MM.1S (cell line): ENCODE measurements around the gene PPP1CA.

ENCODE experiments used
- DNase-seq: peaks from one replicate; pipeline ENCODE4 v3.0.0-alpha.2; 2015
- H2AFZ ChIP-seq: fragments of 300-600 bp; sonication (generic); 2 replicates; pipeline ENCODE4 v1.6.0; 2016; ENCODE audit warnings: antibody characterized with exemption, low read length
- H3F3A ChIP-seq: fragments of 300-600 bp; sonication (generic); 2 replicates; pipeline ENCODE4 v1.6.1; 2016; ENCODE audit warnings: mild to moderate bottlenecking, antibody characterized with exemption, low read length, moderate library complexity, mixed read lengths; ENCODE audit not compliant: insufficient read depth
- H3K27ac ChIP-seq: fragments of 300-600 bp; sonication (generic); 2 replicates; pipeline ENCODE4 v1.5.1; 2016; ENCODE audit warnings: mild to moderate bottlenecking, low read length
- H3K27me3 ChIP-seq: fragments of 300-600 bp; sonication (generic); replicated peaks from 2 replicates; pipeline ENCODE4 v1.6.0; 2016; ENCODE audit warnings: low read length; ENCODE audit not compliant: insufficient read depth
- H3K36me3 ChIP-seq: fragments of 300-600 bp; sonication (generic); replicated peaks from 2 replicates; pipeline ENCODE4 v1.6.1; 2016; ENCODE audit warnings: mild to moderate bottlenecking, low read length, mixed read lengths; ENCODE audit not compliant: insufficient read depth
- H3K4me1 ChIP-seq: fragments of 300-600 bp; sonication (generic); 2 replicates; pipeline ENCODE4 v1.6.1; 2016; ENCODE audit warnings: low read length, mixed read lengths
- H3K4me2 ChIP-seq: fragments of 300-600 bp; sonication (generic); 2 replicates; pipeline ENCODE4 v1.6.0; 2016; ENCODE audit warnings: low read depth, low read length
- H3K4me3 ChIP-seq: fragments of 300-600 bp; sonication (generic); 2 replicates; pipeline ENCODE4 v1.5.1; 2016; ENCODE audit warnings: low read length, mixed read lengths
- H3K79me2 ChIP-seq: fragments of 300-600 bp; sonication (generic); 2 replicates; pipeline ENCODE4 v1.6.1; 2016; ENCODE audit warnings: mixed run types, low read length, mixed read lengths
- H3K9ac ChIP-seq: fragments of 300-600 bp; sonication (generic); 2 replicates; pipeline ENCODE4 v1.6.1; 2016; ENCODE audit warnings: low read length, mixed read lengths
- H3K9me2 ChIP-seq: fragments of 300-600 bp; sonication (generic); replicated peaks from 2 replicates; pipeline ENCODE4 v1.6.1; 2016; ENCODE audit warnings: mild to moderate bottlenecking, low read length, mixed read lengths; ENCODE audit not compliant: insufficient read depth
- H3K9me3 ChIP-seq: fragments of 300-600 bp; sonication (generic); replicated peaks from 2 replicates; pipeline ENCODE4 v1.6.1; 2016; ENCODE audit warnings: mild to moderate bottlenecking, low read length, mixed read lengths; ENCODE audit not compliant: insufficient read depth
- H4K20me1 ChIP-seq: fragments of 300-600 bp; sonication (generic); 2 replicates; pipeline ENCODE4 v1.6.1; 2016; ENCODE audit warnings: mild to moderate bottlenecking, low read length, moderate library complexity, mixed read lengths; ENCODE audit not compliant: insufficient read depth
- CTCF ChIP-seq: fragments of 300-600 bp; sonication (generic); IDR thresholded peaks from 2 replicates; pipeline ENCODE4 v1.5.1; 2016; ENCODE audit warnings: antibody characterized with exemption, low read length, mixed read lengths
- EZH2 ChIP-seq: fragments of 300-600 bp; sonication (generic); optimal IDR thresholded peaks from 2 replicates; pipeline ENCODE3; 2017; ENCODE audit warnings: low read depth, mild to moderate bottlenecking, antibody characterized with exemption, low read length, mixed read lengths
- EZH2phosphoT487 ChIP-seq: fragments of 300-600 bp; sonication (generic); IDR thresholded peaks from 2 replicates; pipeline ENCODE4 v1.6.1; 2018; ENCODE audit warnings: antibody characterized with exemption, low read length

PPP1CA gene

GRCh38 chr11:67395555-67396258 lies 6.0 kb downstream of the PPP1CA start:
- Histone ChIP-seq H3K27me3 (no peaks in the 10 kb centered on the region), H3K9me2 (no peaks in the 10 kb centered on the region), H3K79me2 (peaks cover 85% of the 10 kb centered on the region), H3K9me3 (no peaks in the 10 kb centered on the region), H3K4me3 (no peak overlapping the region), H3K9ac (no peak overlapping the region), H3K27ac (no peak overlapping the region), H3F3A (peaks cover 14% of the 10 kb centered on the region), H2AFZ (no peak overlapping the region), H3K36me3 (no peaks in the 10 kb centered on the region), H3K4me2 (no peak overlapping the region), H4K20me1 (no peaks in the 10 kb centered on the region), H3K4me1 (peaks cover 9% of the 10 kb centered on the region; the same call in 1 of the 2 replicates)
- no peak for TF ChIP-seq EZH2
- TF ChIP-seq CTCF: no peak
- no peak for TF ChIP-seq EZH2phosphoT487
- DNase-seq: no peak

DNA sequence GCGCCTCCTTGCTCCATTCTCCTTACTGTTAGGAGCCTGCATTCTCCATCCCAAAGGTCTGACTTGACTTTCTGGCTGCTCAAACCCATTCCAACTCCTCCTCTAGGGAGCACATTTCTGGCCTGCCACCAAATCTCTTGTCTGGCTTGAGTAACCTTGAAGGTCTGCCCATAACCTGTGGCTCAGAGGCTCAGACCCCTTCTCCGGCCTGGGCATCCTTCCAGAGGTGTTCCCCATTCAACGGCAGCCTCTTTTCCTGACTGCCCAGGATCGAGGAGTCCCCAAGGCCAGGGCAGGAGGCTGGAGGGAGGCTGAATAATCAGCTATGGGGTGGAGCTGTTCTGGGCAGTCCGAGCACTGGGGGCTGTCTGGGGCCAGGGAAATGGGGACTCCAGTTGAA lies 7.7 kb downstream of the PPP1CA start:
- peaks cover 73% of the 10 kb centered on the region for H3K79me2 ChIP-seq
- TF ChIP-seq EZH2phosphoT487 (no peak), EZH2 (no peak), CTCF (no peak)
- no peaks in the 10 kb centered on the region for H3K36me3 ChIP-seq
- no peak overlapping the region for H3K4me3 ChIP-seq
- no peak overlapping the region for H3K27ac ChIP-seq
- H3K9ac ChIP-seq: no peak overlapping the region
- H3K27me3 ChIP-seq: no peaks in the 10 kb centered on the region
- peaks cover 9% of the 10 kb centered on the region for H3K4me1 ChIP-seq
- H4K20me1 ChIP-seq: no peaks in the 10 kb centered on the region
- no peak overlapping the region for H3K4me2 ChIP-seq
- no peaks in the 10 kb centered on the region for H3K9me2 ChIP-seq
- H2AFZ ChIP-seq: no peak overlapping the region
- no peaks in the 10 kb centered on the region for H3K9me3 ChIP-seq
- DNase-seq: no peak
- H3F3A ChIP-seq: peaks cover 19% of the 10 kb centered on the region

DNA sequence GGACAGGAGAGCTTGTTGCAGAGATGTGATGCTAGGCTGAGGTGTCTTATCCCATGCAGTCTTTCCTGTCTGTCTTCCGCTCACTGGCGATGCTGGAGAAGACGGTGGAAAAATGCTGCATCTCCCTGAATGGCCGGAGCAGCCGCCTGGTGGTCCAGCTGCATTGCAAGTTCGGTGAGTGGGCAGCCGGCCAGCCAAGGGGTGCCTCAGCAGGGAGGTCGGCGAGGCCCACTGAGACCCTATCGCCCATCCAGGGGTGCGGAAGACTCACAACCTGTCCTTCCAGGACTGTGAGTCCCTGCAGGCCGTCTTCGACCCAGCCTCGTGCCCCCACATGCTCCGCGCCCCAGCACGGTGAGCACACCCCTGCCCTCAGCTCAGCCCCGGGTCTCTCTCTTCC lies 8.2 kb downstream of the PPP1CA start:
- peaks cover 9% of the 10 kb centered on the region for H3K4me1 ChIP-seq
- DNase-seq: no peak
- H3K27ac ChIP-seq: no peak overlapping the region
- no peak for TF ChIP-seq EZH2
- TF ChIP-seq CTCF: no peak
- no peak for TF ChIP-seq EZH2phosphoT487
- peaks cover 68% of the 10 kb centered on the region for H3K79me2 ChIP-seq
- H3K9ac ChIP-seq: no peak overlapping the region
- H3K36me3 ChIP-seq: no peaks in the 10 kb centered on the region
- no peaks in the 10 kb centered on the region for H3K9me3 ChIP-seq
- H3K4me2 ChIP-seq: no peak overlapping the region
- H4K20me1 ChIP-seq: no peaks in the 10 kb centered on the region
- H3K27me3 ChIP-seq: no peaks in the 10 kb centered on the region
- H2AFZ ChIP-seq: no peak overlapping the region
- peaks cover 19% of the 10 kb centered on the region for H3F3A ChIP-seq
- H3K9me2 ChIP-seq: no peaks in the 10 kb centered on the region
- no peak overlapping the region for H3K4me3 ChIP-seq
